HepG2 (cell line): ENCODE data around the gene EGFR. TPM values are rescaled to one million over a fixed set of nuclear protein-coding genes. Genes with fewer than 3 reads are reported as not detected.

ENCODE experiments used
- ATAC-seq: fragments of 200-7000 bp; cut with Tn5 transposase; 3 replicates; pipeline ENCODE4 v1.9.1; 2020; ENCODE audit warnings: mild to moderate bottlenecking, moderate library complexity
- BruUV-seq: library from RNA; stranded (reverse); fragments of 400-500 nt; replicated peaks from 2 replicates; lab custom pipeline; 2021; lab: Mats Ljungman, UMichigan
- CTCF ChIA-PET: fragments of 300-600 bp; formaldehyde crosslinking; extraction: SDS; loops from one replicate; lab custom pipeline; 2021; ENCODE audit warnings: low total read pairs, inconsistent platforms, low intra/inter-chr PET ratio; lab: Yijun Ruan, JAX
- POLR2A ChIA-PET: fragments of 350-600 bp; sonication (Branson Sonifier 250); formaldehyde crosslinking; loops from one replicate; lab custom pipeline; 2020; ENCODE audit warnings: antibody characterized with exemption, inconsistent platforms; lab: Yijun Ruan, JAX
- DNase-seq: peaks from one replicate; pipeline ENCODE4 v3.0.0-alpha.2; 2015; ENCODE audit warnings: low spot score
- FAIRE-seq: peaks from 3 replicates; lab custom pipeline; 2011; peaks lifted over from hg19 to GRCh38; lab: Jason Lieb, UNC
- H2AFZ ChIP-seq: one replicate; pipeline ENCODE4 v1.6.1; 2011; ENCODE audit warnings: low read length, inconsistent platforms
- H3K27ac ChIP-seq: fragments of 300-600 bp; 3 replicates; pipeline ENCODE4 v1.8.0; 2011; ENCODE audit warnings: mixed run types, mild to moderate bottlenecking, mixed read lengths, low read length, inconsistent platforms; ENCODE audit not compliant: insufficient read depth; ENCODE audit errors: extremely low read length
- H3K27me3 ChIP-seq, 2 experiments: fragments of 200-600 bp in 1 of 2; 2 replicates in 1 of 2; 3 replicates in 1 of 2; pipeline versions ENCODE4 v1.6.0 to v1.8.0; 2011; ENCODE audit warnings: low read length in 2 of 2, mild to moderate bottlenecking in 2 of 2, moderate library complexity in 2 of 2, inconsistent platforms in 1 of 2; ENCODE audit not compliant: insufficient read depth in 2 of 2, control insufficient read depth in 1 of 2
- H3K36me3 ChIP-seq, 2 experiments: fragments of 200-600 bp in 1 of 2; replicated peaks in 1 of 2; 2 replicates in 1 of 2; 3 replicates in 1 of 2; pipeline versions ENCODE4 v1.5.1 to v1.8.0; 2011; ENCODE audit warnings: low read length in 2 of 2, inconsistent platforms in 1 of 2; ENCODE audit not compliant: insufficient read depth in 2 of 2, control insufficient read depth in 1 of 2
- H3K4me1 ChIP-seq: 2 replicates; pipeline ENCODE4 v1.5.1; 2012; ENCODE audit warnings: low read length, inconsistent platforms; ENCODE audit not compliant: insufficient read depth
- H3K4me2 ChIP-seq: 2 replicates; pipeline ENCODE4 v1.6.0; 2011; ENCODE audit warnings: low read depth, low read length, inconsistent platforms
- H3K4me3 ChIP-seq, 3 experiments: fragments of 200-600 bp in 1 of 3; sonication (generic), shearing (Covaris generic) in 1 of 3; replicated peaks in 1 of 3; 2 replicates each; pipeline ENCODE4 v1.5.1; 2011 to 2016; ENCODE audit warnings: low read length in 3 of 3, inconsistent platforms in 2 of 3, low read depth in 2 of 3, mild to moderate bottlenecking in 2 of 3, control low read depth in 1 of 3, mixed read lengths in 1 of 3; ENCODE audit not compliant: insufficient read depth in 1 of 3
- H3K79me2 ChIP-seq: one replicate; pipeline ENCODE4 v1.6.1; 2011; ENCODE audit warnings: low read length, inconsistent platforms; ENCODE audit not compliant: insufficient read depth
- H3K9ac ChIP-seq: 2 replicates; pipeline ENCODE4 v1.6.0; 2011; ENCODE audit warnings: mild to moderate bottlenecking, low read depth, low read length, inconsistent platforms; ENCODE audit not compliant: insufficient read depth
- H3K9me3 ChIP-seq: 2 replicates; pipeline ENCODE4 v1.5.1; 2012; ENCODE audit warnings: mild to moderate bottlenecking, low read length
- H4K20me1 ChIP-seq: 2 replicates; pipeline ENCODE4 v1.6.0; 2011; ENCODE audit warnings: inconsistent platforms, mild to moderate bottlenecking, low read length, moderate library complexity; ENCODE audit not compliant: insufficient read depth
- ARHGAP35 ChIP-seq: sonication (generic); formaldehyde crosslinking; IDR thresholded peaks from 2 replicates; pipeline ENCODE4 v1.9.0; 2022; ENCODE audit warnings: mild to moderate bottlenecking, inconsistent platforms, moderate library complexity, missing genetic modification reagents, borderline replicate concordance
- CREB1 ChIP-seq, 2 experiments: fragments of 450-650 bp in 1 of 2; IDR thresholded peaks; 2 replicates each; pipeline ENCODE4 v1.6.1; 2016 to 2017; ENCODE audit warnings: control low read depth in 1 of 2, mild to moderate bottlenecking in 1 of 2, missing compliant biosample characterization in 1 of 2, missing genetic modification characterization in 1 of 2
- FOXA1 ChIP-seq, 2 experiments: fragments of 450-650 bp in 1 of 2; sonication (generic) in 1 of 2; formaldehyde crosslinking in 1 of 2; IDR thresholded peaks; 2 replicates each; pipeline versions ENCODE4 v1.4.0 to v1.6.1; 2016 to 2020; ENCODE audit warnings: missing genetic modification reagents in 1 of 2
- HOXA9 ChIP-seq: sonication (generic); formaldehyde crosslinking; IDR thresholded peaks from 2 replicates; pipeline ENCODE4 v1.8.1; 2022; ENCODE audit warnings: missing genetic modification reagents, mild to moderate bottlenecking, moderate library complexity, borderline replicate concordance
- MAFK ChIP-seq, 2 experiments: IDR thresholded peaks in 1 of 2; conservative IDR thresholded peaks in 1 of 2; 2 replicates each; pipeline ENCODE4 v1.6.1; 2011; ENCODE audit warnings: improper control_type of control experiment in 2 of 2, low read length in 2 of 2
- NFE2 ChIP-seq: sonication (generic); formaldehyde crosslinking; IDR thresholded peaks from 2 replicates; pipeline ENCODE4 v1.4.0; 2020; ENCODE audit warnings: missing genetic modification reagents
- NFE2L1 ChIP-seq: sonication (generic); formaldehyde crosslinking; IDR thresholded peaks from 2 replicates; pipeline ENCODE4 v1.4.0; 2020; ENCODE audit warnings: missing genetic modification reagents, mild to moderate bottlenecking, borderline replicate concordance
- RAD51 ChIP-seq: fragments of 450-650 bp; IDR thresholded peaks from 2 replicates; pipeline ENCODE4 v1.6.1; 2016; ENCODE audit warnings: borderline replicate concordance
- SP1 ChIP-seq, 2 experiments: fragments of 450-650 bp in 1 of 2; sonication (generic) in 1 of 2; formaldehyde crosslinking in 1 of 2; IDR thresholded peaks; 2 replicates each; pipeline versions ENCODE4 v1.4.0 to v1.6.1; 2016 to 2020; ENCODE audit warnings: missing genetic modification reagents in 1 of 2
- SPEN ChIP-seq: sonication (generic); formaldehyde crosslinking; IDR thresholded peaks from 2 replicates; pipeline ENCODE4 v1.5.1; 2020; ENCODE audit warnings: low read depth, mild to moderate bottlenecking, missing genetic modification reagents
- ZNF10 ChIP-seq: sonication (generic); formaldehyde crosslinking; IDR thresholded peaks from 2 replicates; pipeline ENCODE4 v1.4.0; 2020; ENCODE audit warnings: mild to moderate bottlenecking, low read depth, missing genetic modification reagents, borderline replicate concordance
- ZNF263 ChIP-seq: sonication (generic); formaldehyde crosslinking; IDR thresholded peaks from 2 replicates; pipeline ENCODE4 v1.4.0; 2020; ENCODE audit warnings: missing genetic modification reagents
- ZNF652 ChIP-seq: IDR thresholded peaks from 2 replicates; pipeline ENCODE4 v1.6.1; 2016; ENCODE audit warnings: low read depth, borderline replicate concordance
- ZNF674 ChIP-seq: sonication (generic); formaldehyde crosslinking; IDR thresholded peaks from 2 replicates; pipeline ENCODE4 v1.5.0; 2020; ENCODE audit warnings: low read depth, mild to moderate bottlenecking, missing genetic modification reagents
- ZNF781 ChIP-seq: sonication (generic); formaldehyde crosslinking; IDR thresholded peaks from 2 replicates; pipeline ENCODE4 v1.5.1; 2020; ENCODE audit warnings: borderline replicate concordance, mild to moderate bottlenecking, missing genetic modification reagents; ENCODE audit errors: not compliant biosample characterization
- WGBS: methylation state at CpG from one replicate; pipeline ENCODE4 v1.1.6; 2017; ENCODE audit warnings: low lambda C conversion rate; 5-methylcytosine and 5-hydroxymethylcytosine counted together
- in situ Hi-C: cut with HindIII; loops from 2 replicates; pipeline ENCODE4 v1.10.0; 2017; ENCODE audit warnings: low pct_unique_long_range_greater_than_20kb; ENCODE audit not compliant: extremely low pct_ligation_motif_present
- intact Hi-C: fragments of 100-400 bp; cut with micrococcal nuclease; formaldehyde crosslinking; loops from one replicate; pipeline ENCODE4 v1.10.0; 2022; ENCODE audit not compliant: unreplicated experiment
- polyA plus RNA-seq, 8 experiments: library from polyadenylated mRNA; depleted of rRNA in 3 of 8; stranded (reverse) in 7 of 8; unstranded in 1 of 8; fragments of >200 nt; fragmentation: Illumina TruSeq in 4 of 8; extraction: Trizol in 4 of 8; gene quantifications; 2 replicates each; pipeline versions ENCODE4 v1.2.1 to v1.2.3, GENCODE V29; 2011 to 2016; ENCODE audit warnings: low read depth in 4 of 8, missing spikeins in 1 of 8, mixed read lengths in 1 of 8; ENCODE audit not compliant: insufficient read depth in 1 of 8
- total RNA-seq, 5 experiments: library from RNA; depleted of rRNA; stranded (reverse); fragments of >200 nt; fragmentation: Illumina TruSeq; extraction: Trizol; gene quantifications; 2 replicates each; pipeline ENCODE4 v1.2.3, GENCODE V29; 2016; ENCODE audit warnings: low read depth in 1 of 5
- TF ChIP-seq, protein P1 (sequence below): sonication (generic); formaldehyde crosslinking; IDR thresholded peaks from 2 replicates; pipeline ENCODE4 v1.8.0; 2022; ENCODE audit warnings: low read depth, missing genetic modification reagents
- TF ChIP-seq, protein P2 (sequence below): sonication (generic); formaldehyde crosslinking; IDR thresholded peaks from 2 replicates; pipeline ENCODE4 v1.8.0; 2023; ENCODE audit warnings: mild to moderate bottlenecking, missing genetic modification reagents
- TF ChIP-seq, protein P3 (sequence below): sonication (generic); formaldehyde crosslinking; IDR thresholded peaks from 2 replicates; pipeline ENCODE4 v1.4.0; 2020; ENCODE audit warnings: missing genetic modification reagents, borderline replicate concordance

EGFR gene
- total and polyA plus RNA-seq, 2 of the 13 experiments (the other 11 are each of a cell fraction or from before 2014, with no cell fraction given) = 7.0 to 10.0 TPM

DNA sequence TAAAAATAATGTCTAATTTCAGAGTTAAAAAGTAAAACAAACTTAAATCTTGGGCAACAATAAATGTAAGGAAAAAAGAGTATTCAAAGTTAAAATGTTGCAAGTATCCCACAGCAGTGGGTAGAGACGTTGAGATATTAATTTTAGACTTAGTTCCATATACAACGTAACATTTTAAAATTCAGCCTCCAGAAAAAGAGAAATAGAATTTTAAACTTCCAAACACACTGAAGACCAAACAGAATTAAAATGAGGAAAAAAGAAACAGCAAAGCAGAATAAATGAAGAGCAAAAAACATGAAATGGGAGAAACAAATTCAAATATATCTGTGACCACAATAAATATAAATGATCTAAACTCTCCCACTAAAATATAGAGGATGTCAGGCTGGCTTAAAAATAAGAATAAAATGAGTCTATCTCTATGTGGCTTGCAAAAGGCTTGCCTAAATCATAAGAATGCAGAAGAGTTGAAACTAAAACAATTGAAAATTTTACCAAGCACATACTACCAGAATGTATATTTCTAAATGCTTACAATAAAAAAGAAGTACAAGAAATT, 46.0 kb upstream of the EGFR start:
- intact Hi-C loops = no loop called here
- BruUV-seq = no TSS peak
- no peak for DNase-seq
- ChIA-PET POLR2A (no interaction called here), CTCF (no interaction called here)
- WGBS = 3% methylated on average over 2 of the region's 2 CpGs
- no peaks in the 10 kb centered on the region for H3K79me2 ChIP-seq
- 0 out of 2 replicates have a peak, but pooled peaks cover under 1% of the 10 kb centered on the region for H3K4me1 ChIP-seq
- H3K27me3 ChIP-seq = peaks cover 0 to 5% of the 10 kb centered on the region in 2 experiments; a peak in 2 of 5 replicates
- no peak for FAIRE-seq
- in situ Hi-C loops = no loop called here
- H2AFZ ChIP-seq = no peak overlapping the region
- H3K27ac ChIP-seq = no peak overlapping the region
- H3K4me2 ChIP-seq = no peak overlapping the region
- ATAC-seq = no peak
- no peak overlapping the region for H3K4me3 ChIP-seq
- H3K36me3 ChIP-seq = no peaks in the 10 kb centered on the region
- no peaks in the 10 kb centered on the region for H4K20me1 ChIP-seq
- no peaks in the 10 kb centered on the region for H3K9me3 ChIP-seq
- TF ChIP-seq ZNF263 (CRISPR knock-in tag) (no peak), ZNF10 (CRISPR knock-in tag) (no peak), RAD51 (no peak), ZNF652 (CRISPR knock-in tag) (no peak), ZNF781 (CRISPR knock-in tag) (no peak), NFE2 (CRISPR knock-in tag) (no peak), CREB1 (IDR thresholded peaks at IDR 0.05) (no peak), CREB1 (CRISPR knock-in tag; IDR thresholded peaks at IDR 0.05) (no peak), ARHGAP35 (CRISPR knock-in tag) (no peak), MAFK (conservative IDR thresholded peaks at IDR 0.05 in 1 of 2, IDR thresholded peaks at IDR 0.05 in 1 of 2; ENCODE audit: low read length in 2 of 2) (no peak), NFE2L1 (CRISPR knock-in tag) (no peak), HOXA9 (CRISPR knock-in tag) (no peak), ZNF674 (CRISPR knock-in tag) (no peak), SPEN (CRISPR knock-in tag) (no peak), FOXA1 (IDR thresholded peaks at IDR 0.05) (no peak), FOXA1 (CRISPR knock-in tag; IDR thresholded peaks at IDR 0.05) (no peak), SP1 (IDR thresholded peaks at IDR 0.05) (no peak), SP1 (CRISPR knock-in tag; IDR thresholded peaks at IDR 0.05) (no peak)
- TF ChIP-seq, protein P1, sequence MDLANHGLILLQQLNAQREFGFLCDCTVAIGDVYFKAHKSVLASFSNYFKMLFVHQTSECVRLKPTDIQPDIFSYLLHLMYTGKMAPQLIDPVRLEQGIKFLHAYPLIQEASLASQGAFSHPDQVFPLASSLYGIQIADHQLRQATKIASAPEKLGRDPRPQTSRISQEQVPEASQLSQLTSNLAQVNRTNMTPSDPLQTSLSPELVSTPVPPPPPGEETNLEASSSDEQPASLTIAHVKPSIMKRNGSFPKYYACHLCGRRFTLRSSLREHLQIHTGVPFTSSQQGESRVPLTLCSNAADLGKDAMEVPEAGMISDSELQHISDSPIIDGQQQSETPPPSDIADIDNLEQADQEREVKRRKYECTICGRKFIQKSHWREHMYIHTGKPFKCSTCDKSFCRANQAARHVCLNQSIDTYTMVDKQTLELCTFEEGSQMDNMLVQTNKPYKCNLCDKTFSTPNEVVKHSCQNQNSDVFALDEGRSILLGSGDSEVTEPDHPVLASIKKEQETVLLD (CRISPR knock-in tag) = no peak
- TF ChIP-seq, protein P2, sequence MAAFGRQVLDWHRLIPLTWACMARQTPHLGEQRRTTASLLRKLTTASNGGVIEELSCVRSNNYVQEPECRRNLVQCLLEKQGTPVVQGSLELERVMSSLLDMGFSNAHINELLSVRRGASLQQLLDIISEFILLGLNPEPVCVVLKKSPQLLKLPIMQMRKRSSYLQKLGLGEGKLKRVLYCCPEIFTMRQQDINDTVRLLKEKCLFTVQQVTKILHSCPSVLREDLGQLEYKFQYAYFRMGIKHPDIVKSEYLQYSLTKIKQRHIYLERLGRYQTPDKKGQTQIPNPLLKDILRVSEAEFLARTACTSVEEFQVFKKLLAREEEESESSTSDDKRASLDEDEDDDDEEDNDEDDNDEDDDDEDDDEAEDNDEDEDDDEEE (CRISPR knock-in tag) = no peak
- TF ChIP-seq, protein P3, sequence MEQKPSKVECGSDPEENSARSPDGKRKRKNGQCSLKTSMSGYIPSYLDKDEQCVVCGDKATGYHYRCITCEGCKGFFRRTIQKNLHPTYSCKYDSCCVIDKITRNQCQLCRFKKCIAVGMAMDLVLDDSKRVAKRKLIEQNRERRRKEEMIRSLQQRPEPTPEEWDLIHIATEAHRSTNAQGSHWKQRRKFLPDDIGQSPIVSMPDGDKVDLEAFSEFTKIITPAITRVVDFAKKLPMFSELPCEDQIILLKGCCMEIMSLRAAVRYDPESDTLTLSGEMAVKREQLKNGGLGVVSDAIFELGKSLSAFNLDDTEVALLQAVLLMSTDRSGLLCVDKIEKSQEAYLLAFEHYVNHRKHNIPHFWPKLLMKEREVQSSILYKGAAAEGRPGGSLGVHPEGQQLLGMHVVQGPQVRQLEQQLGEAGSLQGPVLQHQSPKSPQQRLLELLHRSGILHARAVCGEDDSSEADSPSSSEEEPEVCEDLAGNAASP (CRISPR knock-in tag) = no peak
- H3K9ac ChIP-seq = no peak overlapping the region
